Measurements from ENCODE around the gene SYNJ2.

- TF ChIP-seq CTCF (IDR thresholded peaks at IDR 0.05; ENCODE audit: low read length), result no peak
- no peak for TF ChIP-seq EZH2 (IDR thresholded peaks at IDR 0.05; ENCODE audit: borderline replicate concordance, low read length)
These were observed 142.6 kb downstream of the SYNJ2 start for GRCh38 chr6:158124288-158124687.
